Kidney (tissue), 14 donors: ENCODE measurements around the gene RNF175. TPM values are rescaled to one million over a fixed set of nuclear protein-coding genes. Genes with fewer than 3 reads are reported as not detected.

ENCODE experiments used
- DNase-seq, 5 donors: peaks; one replicate each; pipeline ENCODE4 v3.0.0-alpha.2; 2013 to 2020
- FAIRE-seq: peaks from 2 replicates; lab custom pipeline; 2012; peaks lifted over from hg19 to GRCh38; lab: Jason Lieb, UNC
- H3K27ac ChIP-seq, 2 donors: one replicate each; pipeline ENCODE4 v1.7.0; 2013; ENCODE audit warnings: low read depth in 2 of 2, low read length in 2 of 2, inconsistent platforms in 1 of 2
- H3K27me3 ChIP-seq: one replicate; pipeline ENCODE4 v1.7.1; 2013; ENCODE audit warnings: low read length, inconsistent platforms; ENCODE audit not compliant: control insufficient read depth, insufficient read depth
- H3K36me3 ChIP-seq, 3 donors: one replicate each; pipeline versions ENCODE4 v1.7.0 to v1.7.1; 2013; ENCODE audit warnings: low read length in 3 of 3, control low read depth in 1 of 3, inconsistent platforms in 1 of 3; ENCODE audit not compliant: insufficient read depth in 3 of 3, control insufficient read depth in 2 of 3
- H3K4me1 ChIP-seq, 3 donors: one replicate each; pipeline versions ENCODE4 v1.7.0 to v1.7.1; 2013; ENCODE audit warnings: low read length in 3 of 3, inconsistent platforms in 1 of 3, low read depth in 1 of 3; ENCODE audit not compliant: control insufficient read depth in 2 of 3, insufficient read depth in 2 of 3
- H3K4me3 ChIP-seq, 3 donors: one replicate each; pipeline versions ENCODE4 v1.7.0 to v1.8.1; 2013; ENCODE audit warnings: low read length in 3 of 3, control low read depth in 1 of 3, inconsistent platforms in 1 of 3
- H3K9ac ChIP-seq, 3 donors: one replicate each; pipeline versions ENCODE4 v1.7.0 to v1.7.1; 2013; ENCODE audit warnings: low read length in 3 of 3, control low read depth in 1 of 3, inconsistent platforms in 1 of 3
- H3K9me3 ChIP-seq, 3 donors: one replicate each; pipeline versions ENCODE4 v1.7.0 to v1.7.1; 2013; ENCODE audit warnings: low read length in 3 of 3, control low read depth in 1 of 3, inconsistent platforms in 1 of 3; ENCODE audit not compliant: control insufficient read depth in 2 of 3, insufficient read depth in 1 of 3
- intact Hi-C: fragments of 100-400 bp; cut with DNase I; formaldehyde crosslinking; loops from one replicate; pipeline ENCODE4 v1.11.1; 2022
- polyA plus RNA-seq: library from polyadenylated mRNA; stranded (reverse); fragments of 350-450 nt; fragmentation: Illumina TruSeq; extraction: RNeasy Lipid Tissue Mini Kit (QIAGEN cat#74804); gene quantifications from one replicate; pipeline ENCODE4 v1.2.3, GENCODE V29; 2014; ENCODE audit warnings: low read depth, low replicate concordance; ENCODE audit not compliant: insufficient read depth
- total RNA-seq: library from RNA; stranded (reverse); fragmentation: NEBNext Ultra II Directional; extraction: Animal tissue kit (Norgen Biotek cat#: 25700); gene quantifications from one replicate; pipeline ENCODE4 v1.2.1, GENCODE V29; 2021
- TF ChIP-seq, protein P1 (sequence below): IDR thresholded peaks from 3 replicates; pipeline ENCODE4 v1.5.1; 2012; ENCODE audit warnings: mild to moderate bottlenecking, moderate library complexity, borderline replicate concordance; ENCODE audit not compliant: insufficient read depth; ENCODE audit errors: extremely low read depth
- donor health status: control.
- donor health status: control.
- donor health status: control.
- donor health status: control.
- donor health status: control.
- donor health status: DM: yes; HTN: yes; CAD: no.
- donor health status: Normal renal cell carcinoma (clear cell type).

RNF175 gene
- total and polyA plus RNA-seq, 2 donors from 2014 or later: 0.25 TPM; not detected in 1

DNA sequence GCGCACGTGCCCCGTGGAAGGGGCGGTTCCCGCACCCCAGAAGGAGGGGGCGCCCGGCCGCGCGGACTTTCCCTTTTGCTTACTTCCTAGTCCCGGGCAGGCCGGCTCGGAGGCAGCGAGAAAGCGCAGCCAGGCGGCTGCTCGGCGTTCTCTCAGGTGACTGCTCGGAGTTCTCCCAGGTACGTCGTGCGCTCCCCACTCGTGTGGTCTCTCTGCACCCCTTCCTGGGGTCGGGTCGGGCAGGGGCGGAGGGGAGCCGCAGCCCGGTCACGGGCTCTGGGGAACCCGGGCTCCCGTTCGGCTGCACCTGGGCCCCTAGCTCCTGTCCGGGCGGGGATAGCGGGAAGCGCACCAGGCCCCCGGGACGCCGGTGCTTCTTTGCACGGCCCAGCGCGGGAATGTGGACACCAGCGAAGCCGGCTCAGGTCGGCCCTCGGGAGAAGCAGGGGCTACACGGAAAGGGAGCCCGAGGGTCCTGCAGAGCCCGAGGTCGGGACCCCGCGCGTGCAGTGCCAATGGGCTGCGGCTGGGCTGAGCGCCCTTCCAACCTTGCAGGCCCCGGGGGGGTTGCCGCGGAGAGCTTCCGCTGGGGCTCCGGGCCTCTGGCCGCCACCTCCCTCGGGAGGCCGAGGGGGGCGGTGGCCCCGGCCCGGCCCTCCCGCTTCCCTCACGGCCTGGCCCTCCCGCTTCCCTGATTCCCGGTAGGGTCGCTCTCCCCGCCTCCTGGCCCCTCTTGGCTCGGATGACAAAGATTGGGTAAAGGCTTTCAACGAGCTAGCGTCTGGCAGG, 75.4 kb downstream of the RNF175 start, which contains the start of gene TLR2:
TLR2 (plus strand) TSS at position 99 of the 789 bp plus-strand sequence. CDS start 18,628 bp downstream, outside the sequence.
- Histone ChIP-seq H3K36me3 (no peaks in the 10 kb centered on the region), H3K4me1 (peaks cover 0 to 2% (median 0%) of the 10 kb centered on the region in 3 donors), H3K9me3 (peaks cover 0 to 4% (median 0%) of the 10 kb centered on the region in 3 donors), H3K27me3 (no peaks in the 10 kb centered on the region), H3K9ac (peak within 1 kb of the TSS in 1 of 3 donors; percentile 46), H3K27ac (no peak within 1 kb of the TSS), H3K4me3 (peak within 1 kb of the TSS; percentile 46 to 70 (median 60))
- peak; percentile 72 to 80 (median 74) for DNase-seq
- intact Hi-C loops: no loop called here
- FAIRE-seq: no peak
- TF ChIP-seq, protein P1, sequence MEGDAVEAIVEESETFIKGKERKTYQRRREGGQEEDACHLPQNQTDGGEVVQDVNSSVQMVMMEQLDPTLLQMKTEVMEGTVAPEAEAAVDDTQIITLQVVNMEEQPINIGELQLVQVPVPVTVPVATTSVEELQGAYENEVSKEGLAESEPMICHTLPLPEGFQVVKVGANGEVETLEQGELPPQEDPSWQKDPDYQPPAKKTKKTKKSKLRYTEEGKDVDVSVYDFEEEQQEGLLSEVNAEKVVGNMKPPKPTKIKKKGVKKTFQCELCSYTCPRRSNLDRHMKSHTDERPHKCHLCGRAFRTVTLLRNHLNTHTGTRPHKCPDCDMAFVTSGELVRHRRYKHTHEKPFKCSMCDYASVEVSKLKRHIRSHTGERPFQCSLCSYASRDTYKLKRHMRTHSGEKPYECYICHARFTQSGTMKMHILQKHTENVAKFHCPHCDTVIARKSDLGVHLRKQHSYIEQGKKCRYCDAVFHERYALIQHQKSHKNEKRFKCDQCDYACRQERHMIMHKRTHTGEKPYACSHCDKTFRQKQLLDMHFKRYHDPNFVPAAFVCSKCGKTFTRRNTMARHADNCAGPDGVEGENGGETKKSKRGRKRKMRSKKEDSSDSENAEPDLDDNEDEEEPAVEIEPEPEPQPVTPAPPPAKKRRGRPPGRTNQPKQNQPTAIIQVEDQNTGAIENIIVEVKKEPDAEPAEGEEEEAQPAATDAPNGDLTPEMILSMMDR: no peak

GRCh38 chr4:153683763-153684181, 76.1 kb downstream of the RNF175 start:
- no peaks in the 10 kb centered on the region for H3K27me3 ChIP-seq
- H3K36me3 ChIP-seq: no peaks in the 10 kb centered on the region
- H3K4me3 ChIP-seq: peak overlapping the region; percentile 9 to 51 (median 46)
- TF ChIP-seq, protein P1: no peak
- H3K4me1 ChIP-seq: peaks cover 0 to 2% (median 0%) of the 10 kb centered on the region in 3 donors
- peaks cover 0 to 3% (median 0%) of the 10 kb centered on the region in 3 donors for H3K9me3 ChIP-seq
- no peak overlapping the region for H3K27ac ChIP-seq
- H3K9ac ChIP-seq: no peak overlapping the region
- intact Hi-C loops: no loop called here
- FAIRE-seq: no peak
- DNase-seq: peak in 1 of 5 donors; percentile 92

- H3K4me1 ChIP-seq: no peaks in the 10 kb centered on the region
- intact Hi-C loops: no loop called here
- H3K9ac ChIP-seq: no peak overlapping the region
- no peak overlapping the region for H3K27ac ChIP-seq
- no peaks in the 10 kb centered on the region for H3K36me3 ChIP-seq
- TF ChIP-seq, protein P1: no peak
- FAIRE-seq (no peak), DNase-seq (no peak)
- H3K4me3 ChIP-seq: no peak overlapping the region
- peaks cover 0 to 2% (median 0%) of the 10 kb centered on the region in 3 donors for H3K9me3 ChIP-seq
- H3K27me3 ChIP-seq: no peaks in the 10 kb centered on the region
Measured at GRCh38 chr4:153679486-153679885, 80.3 kb downstream of the RNF175 start.
